Stimulated activated CD8-positive, alpha-beta memory T cell treated with anti-CD3 and anti-CD28 coated beads, Interleukin-7, amount 100 ng/mL, for 48 hours (primary cell): ENCODE measurements around the gene ZCCHC14.
"Not testable (repeated sequence)": the region's sequence is repeated elsewhere in the genome, so short reads cannot be mapped to it uniquely, and the experiment has no call there.

ENCODE experiments used
- DNase-seq, 2 donors: peaks; one replicate each; pipeline ENCODE4 v3.0.0-alpha.2; 2020; ENCODE audit warnings: low read depth in 1 of 2; ENCODE audit errors: extremely low read depth in 1 of 2

Gene ZCCHC14

GRCh38 chr16:87525352-87525751, 32.5 kb upstream of the ZCCHC14 start:
- no peak for DNase-seq

- no peak for DNase-seq
Measured at GRCh38 chr16:87524407-87524806, 31.6 kb upstream of the ZCCHC14 start.

GRCh38 chr16:87523605-87524004, 30.8 kb upstream of the ZCCHC14 start:
- not testable (repeated sequence) for DNase-seq

GRCh38 chr16:87521764-87522163, 28.9 kb upstream of the ZCCHC14 start:
- DNase-seq = not testable (repeated sequence)

- DNase-seq = not testable (repeated sequence)
Measured at GRCh38 chr16:87519170-87519569, 26.3 kb upstream of the ZCCHC14 start.

GRCh38 chr16:87518430-87519051, 25.7 kb upstream of the ZCCHC14 start:
- DNase-seq = not testable (repeated sequence)

GRCh38 chr16:87517610-87518429, 25.0 kb upstream of the ZCCHC14 start:
- not testable (repeated sequence) for DNase-seq

- no peak for DNase-seq
Measured at GRCh38 chr16:87516361-87516760, 23.5 kb upstream of the ZCCHC14 start.

GRCh38 chr16:87515475-87516330, 22.9 kb upstream of the ZCCHC14 start:
- DNase-seq = no peak

GRCh38 chr16:87509778-87510177, 17.0 kb upstream of the ZCCHC14 start:
- DNase-seq = not testable (repeated sequence)

- DNase-seq = no peak
Measured at GRCh38 chr16:87507351-87508069, 14.7 kb upstream of the ZCCHC14 start.

- no peak for DNase-seq
Measured at GRCh38 chr16:87506423-87507350, 13.9 kb upstream of the ZCCHC14 start.

- DNase-seq = no peak
Measured at GRCh38 chr16:87505834-87506233, 13.0 kb upstream of the ZCCHC14 start.

- DNase-seq = not testable (repeated sequence)
Measured at GRCh38 chr16:87503232-87503937, 10.6 kb upstream of the ZCCHC14 start.

- DNase-seq = no peak
Measured at GRCh38 chr16:87502308-87502969, 9.6 kb upstream of the ZCCHC14 start.

GRCh38 chr16:87501117-87501516, 8.3 kb upstream of the ZCCHC14 start:
- no peak for DNase-seq

GRCh38 chr16:87499189-87499486, 6.3 kb upstream of the ZCCHC14 start:
- no peak for DNase-seq

GRCh38 chr16:87498324-87499188, 5.7 kb upstream of the ZCCHC14 start:
- no peak for DNase-seq
